Activated T-helper 2 cell treated with anti-CD3 and anti-CD28 coated beads, Interferon-gamma antibody, Interleukin-2, Interleukin-4, amounts not matched to agents 10 μg/mL and 5 μg/mL and 100 μg/mL, durations not matched to agents 14 hours and 24 hours and 36 hours (primary cell): ENCODE data around the gene TMED8. TPM values are rescaled to one million over a fixed set of nuclear protein-coding genes. Genes with fewer than 3 reads are reported as not detected.
A peak's percentile ranks its signal among the peaks of the same experiment; 100 is the strongest.

Source experiments
- DNase-seq: peaks from one replicate; pipeline ENCODE4 v3.0.0; 2021; ENCODE audit warnings: low spot score
- H3K27ac Mint-ChIP-seq: one replicate; pipeline ENCODE4 v1.8.0; 2021; ENCODE audit warnings: mixed read lengths
- H3K27me3 Mint-ChIP-seq: one replicate; pipeline ENCODE4 v1.8.0; 2021; ENCODE audit warnings: low read depth, mixed read lengths
- H3K36me3 Mint-ChIP-seq: one replicate; pipeline ENCODE4 v1.8.0; 2021; ENCODE audit warnings: low read depth, mixed read lengths
- H3K4me1 Mint-ChIP-seq: one replicate; pipeline ENCODE4 v1.8.0; 2021; ENCODE audit warnings: low read depth, mixed read lengths
- H3K4me3 Mint-ChIP-seq: one replicate; pipeline ENCODE4 v1.8.0; 2021; ENCODE audit warnings: low read depth, mild to moderate bottlenecking, moderate library complexity, mixed read lengths
- H3K9me3 Mint-ChIP-seq: one replicate; pipeline ENCODE4 v1.8.0; 2021; ENCODE audit warnings: mixed read lengths
- intact Hi-C: fragments of 100-400 bp; cut with micrococcal nuclease; formaldehyde crosslinking; loops from one replicate; pipeline ENCODE4 v1.15.1; 2023
- total RNA-seq: library from RNA; stranded (reverse); gene quantifications from 2 replicates; pipeline ENCODE4 v1.2.3, GENCODE V29; 2022

Gene TMED8
- total RNA-seq, 1 donor from 2014 or later: 28.0 TPM

- no peak overlapping the region for H3K27ac Mint-ChIP-seq
- intact Hi-C loops: loop anchor here (5.0 to 10.0 kb wide), 7 partner anchors 76 to 339 kb away; partner anchors contain the start of genes AHSA1, IRF2BPL, SAMD15 and SPTLC2
- H3K4me3 Mint-ChIP-seq: no peak overlapping the region
- H3K36me3 Mint-ChIP-seq: peaks cover 6% of the 10 kb centered on the region
- no peaks in the 10 kb centered on the region for H3K9me3 Mint-ChIP-seq
- peaks cover 1% of the 10 kb centered on the region for H3K27me3 Mint-ChIP-seq
- peaks cover 25% of the 10 kb centered on the region for H3K4me1 Mint-ChIP-seq
- peak; percentile 43 for DNase-seq
Measured at GRCh38 chr14:77301103-77301502, 75.8 kb downstream of the TMED8 start.

DNA sequence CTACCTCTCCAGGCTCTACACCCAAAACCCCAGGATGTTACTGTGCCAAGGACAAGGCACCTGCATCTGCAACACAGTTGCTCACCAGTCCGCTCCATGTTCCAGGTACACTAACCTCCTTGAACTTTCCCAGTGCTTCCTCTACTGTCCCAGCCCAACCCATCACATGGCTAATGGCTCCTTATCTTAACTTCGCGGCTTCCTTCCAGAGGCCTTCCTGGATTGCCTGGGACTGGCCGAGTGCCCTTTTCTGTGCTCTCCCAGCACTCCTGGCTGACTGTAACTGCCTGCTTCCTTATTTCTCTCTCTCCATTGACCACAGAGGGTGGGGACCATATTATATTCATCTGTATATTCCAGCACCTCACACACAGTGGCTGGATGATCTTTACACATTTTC, 77.1 kb downstream of the TMED8 start:
- Mint-ChIP-seq H3K9me3 (no peaks in the 10 kb centered on the region), H3K4me1 (peaks cover 22% of the 10 kb centered on the region), H3K27me3 (no peaks in the 10 kb centered on the region), H3K36me3 (peaks cover 2% of the 10 kb centered on the region), H3K27ac (no peak overlapping the region), H3K4me3 (no peak overlapping the region)
- intact Hi-C loops: loop anchor here (5.0 to 10.0 kb wide), 7 partner anchors 78 to 337 kb away; partner anchors contain the start of genes AHSA1, IRF2BPL, SAMD15 and SPTLC2
- DNase-seq: no peak

DNA sequence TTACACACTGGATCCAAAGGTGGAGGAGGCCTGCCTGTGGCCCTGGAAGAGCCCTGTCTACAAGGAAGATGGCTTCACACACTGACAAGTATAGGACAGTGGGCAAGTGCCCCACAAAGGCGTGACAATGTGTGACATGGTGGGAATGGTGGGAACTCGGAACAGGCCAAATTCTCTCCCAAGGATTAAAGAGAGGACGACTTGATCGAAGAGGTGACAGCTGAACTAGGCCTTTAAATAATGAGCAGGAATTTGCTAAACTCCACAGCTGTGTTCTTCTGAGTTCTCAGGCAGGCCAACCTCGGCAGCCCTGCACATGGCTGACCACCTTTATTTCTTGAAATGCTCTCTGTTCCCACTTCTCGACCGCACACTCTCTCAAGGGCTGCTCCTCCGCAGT, 80.0 kb downstream of the TMED8 start:
- Mint-ChIP-seq H3K27me3 (no peaks in the 10 kb centered on the region), H3K4me1 (no peaks in the 10 kb centered on the region)

GRCh38 chr14:77296155-77296554, 80.7 kb downstream of the TMED8 start:
- intact Hi-C loops: no loop called here
- Mint-ChIP-seq H3K9me3 (no peaks in the 10 kb centered on the region), H3K27me3 (no peaks in the 10 kb centered on the region), H3K36me3 (no peaks in the 10 kb centered on the region), H3K4me1 (no peaks in the 10 kb centered on the region), H3K27ac (no peak overlapping the region), H3K4me3 (no peak overlapping the region)
- no peak for DNase-seq

More for the DNA sequence above, 80.0 kb downstream of the TMED8 start:
- DNase-seq: no peak
- Mint-ChIP-seq H3K36me3 (no peaks in the 10 kb centered on the region), H3K27ac (no peak overlapping the region), H3K4me3 (no peak overlapping the region), H3K9me3 (no peaks in the 10 kb centered on the region)
- intact Hi-C loops: no loop called here

DNA sequence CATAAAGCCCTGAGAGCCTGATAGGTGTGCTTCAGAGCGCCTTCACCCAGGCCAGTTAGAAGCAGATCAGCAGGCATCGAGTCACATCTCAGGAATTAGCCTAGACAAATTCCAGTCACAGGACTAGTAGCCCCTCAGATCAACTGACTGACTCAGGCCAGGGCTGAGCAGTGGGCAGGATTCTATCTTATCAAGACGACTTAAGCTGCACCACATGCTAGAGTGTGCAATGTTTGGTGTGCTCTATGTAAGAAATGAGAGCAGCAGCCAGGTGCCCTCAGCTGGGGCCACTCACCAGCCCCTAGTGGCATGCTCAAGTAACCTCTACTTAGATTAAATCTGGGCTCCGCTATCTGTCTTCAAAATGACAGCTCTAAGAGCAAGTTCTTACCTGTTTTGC, 86.2 kb downstream of the TMED8 start:
- Mint-ChIP-seq H3K27ac (no peak overlapping the region), H3K9me3 (no peaks in the 10 kb centered on the region), H3K4me3 (no peak overlapping the region), H3K27me3 (no peaks in the 10 kb centered on the region), H3K36me3 (no peaks in the 10 kb centered on the region), H3K4me1 (no peaks in the 10 kb centered on the region)
- intact Hi-C loops: no loop called here
- DNase-seq: no peak

GRCh38 chr14:77286576-77286975, 90.3 kb downstream of the TMED8 start:
- H3K27ac Mint-ChIP-seq: no peak overlapping the region
- H3K9me3 Mint-ChIP-seq: no peaks in the 10 kb centered on the region
- H3K4me3 Mint-ChIP-seq: no peak overlapping the region
- no peak for DNase-seq
- no peaks in the 10 kb centered on the region for H3K4me1 Mint-ChIP-seq
- intact Hi-C loops: no loop called here
- no peaks in the 10 kb centered on the region for H3K27me3 Mint-ChIP-seq
- peaks cover 3% of the 10 kb centered on the region for H3K36me3 Mint-ChIP-seq

Other genes starting within 250 kb of the TMED8 start
- gene ZDHHC22, start 235.3 kb downstream of the TMED8 start, total RNA-seq: not detected in 2 replicates
- gene TMEM63C, start 195.3 kb downstream of the TMED8 start, total RNA-seq: 0.53 and 1.0 TPM in 2 replicates
- gene NGB, start 105.9 kb downstream of the TMED8 start, total RNA-seq: not detected in 2 replicates
- gene POMT2, start 56.2 kb downstream of the TMED8 start, total RNA-seq: 23.4 and 27.7 TPM in 2 replicates
- 11.7 and 12.6 TPM in 2 replicates for gene GSTZ1, start 56.1 kb downstream of the TMED8 start, total RNA-seq
- 0.41 and 0.57 TPM in 2 replicates for gene SAMD15, start 285 bp upstream of the TMED8 start, total RNA-seq
- 0.23 and 0.25 TPM in 2 replicates for gene NOXRED1, start 46.4 kb upstream of the TMED8 start, total RNA-seq
- 15.7 and 16.5 TPM in 2 replicates for gene VIPAS39, start 80.5 kb upstream of the TMED8 start, total RNA-seq
- 301 and 332 TPM in 2 replicates for gene AHSA1, start 81.0 kb upstream of the TMED8 start, total RNA-seq
- 0.11 TPM in 1 of 2 replicates, not detected in the other for gene ISM2, start 121.7 kb upstream of the TMED8 start, total RNA-seq
- 26.6 and 29.6 TPM in 2 replicates for gene SPTLC2, start 239.5 kb upstream of the TMED8 start, total RNA-seq